SHP77 (cell line): ENCODE results near the gene KIF13A.
"Not testable (repeated sequence)": the region's sequence is repeated elsewhere in the genome, so short reads cannot be mapped to it uniquely, and the experiment has no call there.

Experiments
- DNase-seq, 2 experiments: peaks; one replicate each; lab custom pipeline; 2025; lab: John Stamatoyannopoulos, UW

KIF13A gene

GRCh38 chr6:17932330-17932852 is 55.0 kb downstream of the KIF13A start:
- DNase-seq, result no peak

- DNase-seq, result no peak
Observed at GRCh38 chr6:17931227-17931626, 56.2 kb downstream of the KIF13A start.

GRCh38 chr6:17930321-17930993 is 57.0 kb downstream of the KIF13A start:
- no peak for DNase-seq

- DNase-seq, result no peak
Observed at GRCh38 chr6:17928514-17929430, 58.7 kb downstream of the KIF13A start.

GRCh38 chr6:17927705-17928104 is 59.7 kb downstream of the KIF13A start:
- no peak for DNase-seq

- no peak for DNase-seq
Observed at GRCh38 chr6:17923401-17923863, 64.0 kb downstream of the KIF13A start.

GRCh38 chr6:17921454-17921853 is 66.0 kb downstream of the KIF13A start:
- DNase-seq, result no peak

GRCh38 chr6:17919496-17919895 is 67.9 kb downstream of the KIF13A start:
- DNase-seq, result no peak

GRCh38 chr6:17917837-17918763 is 69.3 kb downstream of the KIF13A start:
- no peak for DNase-seq

- no peak for DNase-seq
Observed at GRCh38 chr6:17914651-17915050, 72.8 kb downstream of the KIF13A start.

- DNase-seq, result no peak
Observed at GRCh38 chr6:17912521-17912920, 74.9 kb downstream of the KIF13A start.

- not testable (repeated sequence) for DNase-seq
Observed at GRCh38 chr6:17911656-17912055, 75.8 kb downstream of the KIF13A start.

GRCh38 chr6:17910189-17910588 is 77.2 kb downstream of the KIF13A start:
- no peak for DNase-seq

GRCh38 chr6:17908831-17909230 is 78.6 kb downstream of the KIF13A start:
- no peak for DNase-seq

GRCh38 chr6:17907406-17908229 is 79.8 kb downstream of the KIF13A start:
- no peak for DNase-seq

GRCh38 chr6:17905611-17906592 is 81.5 kb downstream of the KIF13A start:
- no peak for DNase-seq

GRCh38 chr6:17904491-17905120 is 82.8 kb downstream of the KIF13A start:
- DNase-seq, result no peak

GRCh38 chr6:17902974-17903373 is 84.5 kb downstream of the KIF13A start:
- no peak for DNase-seq

- DNase-seq, result no peak
Observed at GRCh38 chr6:17901493-17901892, 85.9 kb downstream of the KIF13A start.
